Endothelial cell of umbilical vein (primary cell): Measurements from ENCODE around the gene TMEM185A. TPM values are rescaled to one million over a fixed set of nuclear protein-coding genes. Genes with fewer than 3 reads are reported as not detected.

ENCODE experiments used
- BruUV-seq: library from RNA; stranded (reverse); fragments of 400-500 nt; replicated peaks from 2 replicates; lab custom pipeline; 2021; lab: Mats Ljungman, UMichigan
- CTCF ChIA-PET: fragments of 300-600, 350-600 bp; sonication (Branson Sonifier 250); formaldehyde crosslinking; loops from one replicate; lab custom pipeline; 2021; ENCODE audit warnings: antibody characterized with exemption, inconsistent platforms; lab: Charles Lee
- POLR2A ChIA-PET: fragments of 300-600, 350-600 bp; sonication (Branson Sonifier 250); formaldehyde crosslinking; loops from one replicate; lab custom pipeline; 2021; ENCODE audit warnings: antibody characterized with exemption, inconsistent platforms; lab: Charles Lee
- DNase-seq: peaks from one replicate; pipeline ENCODE4 v3.0.0-alpha.2; 2011; ENCODE audit warnings: low read depth, low spot score
- FAIRE-seq: peaks from 2 replicates; lab custom pipeline; 2011; peaks lifted over from hg19 to GRCh38; lab: Jason Lieb, UNC
- H2AFZ ChIP-seq: 2 replicates; pipeline ENCODE4 v1.6.0; 2012; ENCODE audit warnings: low read depth, low read length, control low read depth, inconsistent platforms
- H3K27ac ChIP-seq: 2 replicates; pipeline ENCODE4 v1.5.1; 2011; ENCODE audit warnings: low read depth, mild to moderate bottlenecking, control low read depth, low read length, moderate library complexity; ENCODE audit not compliant: insufficient read depth
- H3K27me3 ChIP-seq, 2 experiments: 2 replicates each; pipeline versions ENCODE4 v1.6.0 to v1.6.1; 2011; ENCODE audit warnings: low read length in 2 of 2, mixed read lengths in 1 of 2; ENCODE audit not compliant: control insufficient read depth in 2 of 2, insufficient read depth in 2 of 2
- H3K36me3 ChIP-seq, 2 experiments: 2 replicates in 1 of 2; 3 replicates in 1 of 2; pipeline ENCODE4 v1.5.1; 2011; ENCODE audit warnings: low read length in 2 of 2, mild to moderate bottlenecking in 1 of 2, moderate library complexity in 1 of 2; ENCODE audit not compliant: control insufficient read depth in 2 of 2, insufficient read depth in 2 of 2; ENCODE audit errors: extremely low read depth in 1 of 2
- H3K4me1 ChIP-seq: 3 replicates; pipeline ENCODE4 v1.5.1; 2011; ENCODE audit warnings: mild to moderate bottlenecking, low read length; ENCODE audit not compliant: control insufficient read depth, insufficient read depth; ENCODE audit errors: extremely low read depth
- H3K4me2 ChIP-seq: 2 replicates; pipeline ENCODE4 v1.6.1; 2011; ENCODE audit warnings: low read length, control low read depth, mixed read lengths; ENCODE audit not compliant: insufficient read depth
- H3K4me3 ChIP-seq, 3 experiments: fragments of 200-600 bp in 1 of 3; sonication (generic), shearing (Covaris generic) in 1 of 3; replicated peaks in 1 of 3; 2 replicates each; pipeline ENCODE4 v1.5.1; 2011 to 2016; ENCODE audit warnings: control low read depth in 3 of 3, low read length in 3 of 3, mild to moderate bottlenecking in 2 of 3, inconsistent platforms in 1 of 3, low read depth in 1 of 3, moderate library complexity in 1 of 3; ENCODE audit not compliant: insufficient read depth in 1 of 3
- H3K79me2 ChIP-seq: 2 replicates; pipeline ENCODE4 v1.6.0; 2012; ENCODE audit warnings: low read length, inconsistent platforms; ENCODE audit not compliant: control insufficient read depth, insufficient read depth
- H3K9ac ChIP-seq: replicated peaks from 2 replicates; pipeline ENCODE3; 2011; ENCODE audit warnings: low read length, control low read depth; ENCODE audit not compliant: insufficient read depth; ENCODE audit errors: extremely low read depth
- H3K9me1 ChIP-seq: replicated peaks from 3 replicates; pipeline ENCODE4 v1.6.0; 2011; ENCODE audit warnings: mild to moderate bottlenecking, low read length; ENCODE audit not compliant: control insufficient read depth, insufficient read depth; ENCODE audit errors: extremely low read depth
- H3K9me3 ChIP-seq: replicated peaks from 2 replicates; pipeline ENCODE4 v1.5.1; 2012; ENCODE audit warnings: low read length, inconsistent platforms; ENCODE audit not compliant: control insufficient read depth, insufficient read depth
- H4K20me1 ChIP-seq: replicated peaks from 2 replicates; pipeline ENCODE3; 2011; ENCODE audit warnings: mild to moderate bottlenecking, low read length; ENCODE audit not compliant: control insufficient read depth, insufficient read depth; ENCODE audit errors: extremely low read depth
- EZH2 ChIP-seq: IDR thresholded peaks from 2 replicates; pipeline ENCODE4 v1.6.1; 2012; ENCODE audit warnings: borderline replicate concordance, low read depth, mild to moderate bottlenecking, moderate library complexity, low read length, inconsistent platforms; ENCODE audit not compliant: severe bottlenecking
- FOS ChIP-seq: IDR thresholded peaks from 2 replicates; pipeline ENCODE4 v1.6.1; 2011; ENCODE audit warnings: mild to moderate bottlenecking, low read length, moderate library complexity, borderline replicate concordance; ENCODE audit not compliant: insufficient read depth
- GATA2 ChIP-seq: IDR thresholded peaks from 2 replicates; pipeline ENCODE4 v1.7.0; 2011; ENCODE audit warnings: low read depth, mild to moderate bottlenecking, moderate library complexity, mixed read lengths, low read length; ENCODE audit not compliant: insufficient read length, insufficient read depth
- JUN ChIP-seq: IDR thresholded peaks from 2 replicates; pipeline ENCODE4 v1.6.1; 2011; ENCODE audit warnings: borderline replicate concordance, low read depth; ENCODE audit not compliant: insufficient read length, insufficient read depth
- MYC ChIP-seq: IDR thresholded peaks from one replicate; pipeline ENCODE4 v1.6.1; 2011; ENCODE audit warnings: mild to moderate bottlenecking, low read depth, low read length
- POLR2A ChIP-seq: IDR thresholded peaks from 2 replicates; pipeline ENCODE4 v1.6.1; 2012; ENCODE audit warnings: low read depth, mild to moderate bottlenecking, control low read depth, low read length
- POLR2AphosphoS5 ChIP-seq: IDR thresholded peaks from 2 replicates; pipeline ENCODE4 v1.6.1; 2012; ENCODE audit warnings: low read depth, mild to moderate bottlenecking, control low read depth, low read length, moderate library complexity; ENCODE audit not compliant: insufficient read depth
- dilution Hi-C: fragments of 300-500 bp; cut with MboI; formaldehyde crosslinking; loops from one replicate; pipeline ENCODE4 v1.15.0; 2019; ENCODE audit warnings: low sequenced_read_pairs; ENCODE audit not compliant: extremely low pct_ligation_motif_present
- intact Hi-C: fragments of 100-400 bp; cut with micrococcal nuclease; formaldehyde crosslinking; loops from one replicate; pipeline ENCODE4 v1.10.0; 2022
- polyA plus RNA-seq, 4 experiments: library from polyadenylated mRNA; depleted of rRNA in 3 of 4; stranded (reverse) in 3 of 4; unstranded in 1 of 4; fragments of >200 nt; gene quantifications; 2 replicates each; pipeline versions ENCODE4 v1.2.1 to v1.2.3, GENCODE V29; 2011 to 2012; ENCODE audit warnings: missing spikeins in 1 of 4
- total RNA-seq: library from RNA; stranded (reverse); gene quantifications from 2 replicates; pipeline ENCODE4 v1.2.3, GENCODE V29; 2021
- TF ChIP-seq, protein P1 (sequence below): IDR thresholded peaks from 2 replicates; pipeline ENCODE4 v1.6.1; 2011; ENCODE audit not compliant: insufficient read depth, insufficient read length
- TF ChIP-seq, protein P2 (sequence below), 2 donors: IDR thresholded peaks; 1 replicate in 1 of 2; 2 replicates in 1 of 2; pipeline ENCODE4 v1.5.1; 2011; ENCODE audit warnings: low read length in 2 of 2, mild to moderate bottlenecking in 2 of 2, moderate library complexity in 2 of 2, control low read depth in 1 of 2, inconsistent platforms in 1 of 2, low read depth in 1 of 2; ENCODE audit not compliant: insufficient read depth in 1 of 2; ENCODE audit errors: extremely low read depth in 1 of 2

Gene TMEM185A
- total and polyA plus RNA-seq, 2 donors (not counting 3 experiments of a cell fraction or from before 2014, with no cell fraction given), result 16.9 to 29.7 TPM

DNA sequence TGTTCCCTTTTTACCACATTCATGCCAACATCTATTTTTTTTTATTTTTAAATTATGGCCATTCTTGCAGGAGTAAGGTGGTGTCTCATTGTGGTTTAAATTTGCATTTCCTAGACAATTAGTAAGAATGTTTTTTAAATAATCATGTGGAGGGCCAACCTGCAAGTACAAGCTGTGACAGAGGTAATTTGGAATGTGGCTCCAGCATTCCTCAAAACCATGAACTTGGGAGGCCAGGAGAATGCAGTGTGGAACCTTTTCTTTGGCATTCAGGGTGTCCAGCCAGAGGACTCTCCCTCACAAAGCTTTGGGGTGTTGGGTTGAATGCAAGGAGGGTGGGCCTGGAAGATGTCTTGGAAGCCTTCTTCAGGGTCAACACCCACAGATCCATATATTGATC is 7.3 kb upstream of the TMEM185A start:
- intact Hi-C loops, result no loop called here
- Histone ChIP-seq H3K9me1 (no peaks in the 10 kb centered on the region), H3K27me3 (peaks cover 1 to 2% of the 10 kb centered on the region in 2 experiments), H3K79me2 (no peaks in the 10 kb centered on the region), H3K4me3 (no peak overlapping the region), H3K9me3 (no peaks in the 10 kb centered on the region), H3K4me1 (no peaks in the 10 kb centered on the region), H4K20me1 (no peaks in the 10 kb centered on the region), H3K36me3 (no peaks in the 10 kb centered on the region), H3K4me2 (no peak overlapping the region), H3K9ac (no peak overlapping the region), H3K27ac (no peak overlapping the region), H2AFZ (no peak overlapping the region)
- DNase-seq (no peak), FAIRE-seq (no peak)
- ChIA-PET POLR2A (no interaction called here), CTCF (no interaction called here)
- TF ChIP-seq POLR2AphosphoS5, result no peak
- TF ChIP-seq, protein P1, sequence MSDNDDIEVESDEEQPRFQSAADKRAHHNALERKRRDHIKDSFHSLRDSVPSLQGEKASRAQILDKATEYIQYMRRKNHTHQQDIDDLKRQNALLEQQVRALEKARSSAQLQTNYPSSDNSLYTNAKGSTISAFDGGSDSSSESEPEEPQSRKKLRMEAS, result no peak
- no peak for TF ChIP-seq MYC
- no peak for TF ChIP-seq EZH2
- TF ChIP-seq FOS, result no peak
- TF ChIP-seq JUN, result no peak
- TF ChIP-seq POLR2A, result no peak
- no peak for TF ChIP-seq GATA2
- dilution Hi-C loops, result no loop called here
- BruUV-seq, result no TSS peak

DNA sequence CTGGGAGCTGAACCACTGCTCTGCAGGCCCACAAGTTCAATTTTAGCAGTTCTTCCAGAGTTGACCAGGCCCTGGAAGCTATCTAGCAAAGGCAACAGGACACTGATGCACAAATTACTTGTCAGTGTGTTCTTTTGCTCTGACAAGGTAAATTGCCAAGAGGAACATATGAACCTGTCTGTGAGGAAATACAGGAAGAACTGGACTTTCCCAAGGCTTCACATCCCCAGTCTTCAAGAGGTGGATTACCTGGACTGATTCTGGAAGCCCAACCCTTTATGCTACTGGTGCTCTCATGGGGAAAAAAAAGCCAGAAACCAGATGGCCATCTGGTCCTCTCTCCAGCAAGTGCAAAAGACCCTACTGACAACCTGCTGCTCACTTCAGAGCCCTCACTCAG is 1.9 kb upstream of the TMEM185A start:
- Histone ChIP-seq H3K4me2 (no peak overlapping the region), H3K4me1 (no peaks in the 10 kb centered on the region), H3K4me3 (no peak overlapping the region), H3K27me3 (peaks cover 6 to 7% of the 10 kb centered on the region in 2 experiments), H3K36me3 (no peaks in the 10 kb centered on the region), H3K9ac (no peak overlapping the region), H3K9me3 (no peaks in the 10 kb centered on the region), H3K9me1 (no peaks in the 10 kb centered on the region), H3K27ac (no peak overlapping the region), H4K20me1 (no peaks in the 10 kb centered on the region), H2AFZ (no peak overlapping the region), H3K79me2 (peaks cover 4% of the 10 kb centered on the region)
- FAIRE-seq (no peak), DNase-seq (no peak)
- dilution Hi-C loops, result no loop called here
- TF ChIP-seq, protein P1, result no peak
- no peak for TF ChIP-seq EZH2
- TF ChIP-seq POLR2A, result no peak
- TF ChIP-seq GATA2, result no peak
- no peak for TF ChIP-seq POLR2AphosphoS5
- TF ChIP-seq JUN, result no peak
- no peak for TF ChIP-seq FOS
- TF ChIP-seq MYC, result no peak
- TF ChIP-seq, protein P2, sequence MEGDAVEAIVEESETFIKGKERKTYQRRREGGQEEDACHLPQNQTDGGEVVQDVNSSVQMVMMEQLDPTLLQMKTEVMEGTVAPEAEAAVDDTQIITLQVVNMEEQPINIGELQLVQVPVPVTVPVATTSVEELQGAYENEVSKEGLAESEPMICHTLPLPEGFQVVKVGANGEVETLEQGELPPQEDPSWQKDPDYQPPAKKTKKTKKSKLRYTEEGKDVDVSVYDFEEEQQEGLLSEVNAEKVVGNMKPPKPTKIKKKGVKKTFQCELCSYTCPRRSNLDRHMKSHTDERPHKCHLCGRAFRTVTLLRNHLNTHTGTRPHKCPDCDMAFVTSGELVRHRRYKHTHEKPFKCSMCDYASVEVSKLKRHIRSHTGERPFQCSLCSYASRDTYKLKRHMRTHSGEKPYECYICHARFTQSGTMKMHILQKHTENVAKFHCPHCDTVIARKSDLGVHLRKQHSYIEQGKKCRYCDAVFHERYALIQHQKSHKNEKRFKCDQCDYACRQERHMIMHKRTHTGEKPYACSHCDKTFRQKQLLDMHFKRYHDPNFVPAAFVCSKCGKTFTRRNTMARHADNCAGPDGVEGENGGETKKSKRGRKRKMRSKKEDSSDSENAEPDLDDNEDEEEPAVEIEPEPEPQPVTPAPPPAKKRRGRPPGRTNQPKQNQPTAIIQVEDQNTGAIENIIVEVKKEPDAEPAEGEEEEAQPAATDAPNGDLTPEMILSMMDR (IDR thresholded peaks at IDR 0.05; ENCODE audit: extremely low read depth in 1 of 2, insufficient read depth in 1 of 2, low read depth in 1 of 2, low read length in 2 of 2), result no peak
- BruUV-seq, result no TSS peak
- CTCF ChIA-PET, result no interaction called here
- POLR2A ChIA-PET, result no interaction called here
- intact Hi-C loops, result no loop called here
